Kidney (tissue), 14 donors: ENCODE results near the gene ABHD17A. TPM values are rescaled to one million over a fixed set of nuclear protein-coding genes. Genes with fewer than 3 reads are reported as not detected.

Experiments
- DNase-seq, 5 donors: peaks; one replicate each; pipeline ENCODE4 v3.0.0-alpha.2; 2013 to 2020
- FAIRE-seq: peaks from 2 replicates; lab custom pipeline; 2012; peaks lifted over from hg19 to GRCh38; lab: Jason Lieb, UNC
- H3K27ac ChIP-seq, 2 donors: one replicate each; pipeline ENCODE4 v1.7.0; 2013; ENCODE audit warnings: low read depth in 2 of 2, low read length in 2 of 2, inconsistent platforms in 1 of 2
- H3K27me3 ChIP-seq: one replicate; pipeline ENCODE4 v1.7.1; 2013; ENCODE audit warnings: low read length, inconsistent platforms; ENCODE audit not compliant: control insufficient read depth, insufficient read depth
- H3K36me3 ChIP-seq, 3 donors: one replicate each; pipeline versions ENCODE4 v1.7.0 to v1.7.1; 2013; ENCODE audit warnings: low read length in 3 of 3, control low read depth in 1 of 3, inconsistent platforms in 1 of 3; ENCODE audit not compliant: insufficient read depth in 3 of 3, control insufficient read depth in 2 of 3
- H3K4me1 ChIP-seq, 3 donors: one replicate each; pipeline versions ENCODE4 v1.7.0 to v1.7.1; 2013; ENCODE audit warnings: low read length in 3 of 3, inconsistent platforms in 1 of 3, low read depth in 1 of 3; ENCODE audit not compliant: control insufficient read depth in 2 of 3, insufficient read depth in 2 of 3
- H3K4me3 ChIP-seq, 3 donors: one replicate each; pipeline versions ENCODE4 v1.7.0 to v1.8.1; 2013; ENCODE audit warnings: low read length in 3 of 3, control low read depth in 1 of 3, inconsistent platforms in 1 of 3
- H3K9ac ChIP-seq, 3 donors: one replicate each; pipeline versions ENCODE4 v1.7.0 to v1.7.1; 2013; ENCODE audit warnings: low read length in 3 of 3, control low read depth in 1 of 3, inconsistent platforms in 1 of 3
- H3K9me3 ChIP-seq, 3 donors: one replicate each; pipeline versions ENCODE4 v1.7.0 to v1.7.1; 2013; ENCODE audit warnings: low read length in 3 of 3, control low read depth in 1 of 3, inconsistent platforms in 1 of 3; ENCODE audit not compliant: control insufficient read depth in 2 of 3, insufficient read depth in 1 of 3
- intact Hi-C: fragments of 100-400 bp; cut with DNase I; formaldehyde crosslinking; loops from one replicate; pipeline ENCODE4 v1.11.1; 2022
- polyA plus RNA-seq: library from polyadenylated mRNA; stranded (reverse); fragments of 350-450 nt; fragmentation: Illumina TruSeq; extraction: RNeasy Lipid Tissue Mini Kit (QIAGEN cat#74804); gene quantifications from one replicate; pipeline ENCODE4 v1.2.3, GENCODE V29; 2014; ENCODE audit warnings: low read depth, low replicate concordance; ENCODE audit not compliant: insufficient read depth
- total RNA-seq: library from RNA; stranded (reverse); fragmentation: NEBNext Ultra II Directional; extraction: Animal tissue kit (Norgen Biotek cat#: 25700); gene quantifications from one replicate; pipeline ENCODE4 v1.2.1, GENCODE V29; 2021
- TF ChIP-seq, protein P1 (sequence below): IDR thresholded peaks from 3 replicates; pipeline ENCODE4 v1.5.1; 2012; ENCODE audit warnings: mild to moderate bottlenecking, moderate library complexity, borderline replicate concordance; ENCODE audit not compliant: insufficient read depth; ENCODE audit errors: extremely low read depth
- donor health status: control.
- donor health status: control.
- donor health status: control.
- donor health status: control.
- donor health status: control.
- donor health status: DM: yes; HTN: yes; CAD: no.
- donor health status: Normal renal cell carcinoma (clear cell type).

Gene ABHD17A
- total and polyA plus RNA-seq, 2 donors from 2014 or later = 63.8 to 65.1 TPM

DNA sequence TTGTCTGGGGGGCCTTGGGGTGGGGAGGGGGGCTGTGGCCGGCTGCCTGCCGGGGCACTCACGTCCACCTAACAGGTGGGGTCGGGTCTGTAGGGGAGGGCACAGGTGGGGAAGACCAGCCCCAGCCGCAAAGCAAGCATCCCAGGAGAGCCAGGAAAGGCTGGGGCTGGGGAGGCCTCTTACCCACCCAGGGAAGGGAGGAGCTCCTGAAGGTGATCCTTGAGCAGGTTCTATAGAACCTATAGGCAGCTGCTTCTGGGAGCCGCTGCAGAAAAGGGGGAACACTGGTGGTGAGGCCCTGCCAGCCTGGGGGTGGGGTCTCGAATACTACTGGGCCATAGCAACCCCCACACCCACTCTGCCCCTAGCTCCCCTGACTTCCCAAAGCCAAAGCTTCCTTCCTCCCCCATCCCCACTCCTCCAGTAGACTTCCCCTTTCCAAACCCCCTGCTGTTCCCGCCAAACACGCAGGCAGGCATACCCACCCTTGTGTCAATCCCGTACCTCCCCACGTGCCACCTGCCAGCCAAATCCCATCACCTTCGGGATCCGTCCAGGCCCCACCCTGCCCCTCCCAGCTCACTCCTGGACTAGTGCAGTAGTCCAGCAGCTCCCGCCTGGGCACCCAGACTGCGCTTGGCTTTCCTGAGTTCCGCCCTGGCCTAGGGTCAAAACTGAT, 27.5 kb downstream of the ABHD17A start:
- DNase-seq (peak in 2 of 5 donors; percentile 10 to 80), FAIRE-seq (no peak)
- TF ChIP-seq, protein P1, sequence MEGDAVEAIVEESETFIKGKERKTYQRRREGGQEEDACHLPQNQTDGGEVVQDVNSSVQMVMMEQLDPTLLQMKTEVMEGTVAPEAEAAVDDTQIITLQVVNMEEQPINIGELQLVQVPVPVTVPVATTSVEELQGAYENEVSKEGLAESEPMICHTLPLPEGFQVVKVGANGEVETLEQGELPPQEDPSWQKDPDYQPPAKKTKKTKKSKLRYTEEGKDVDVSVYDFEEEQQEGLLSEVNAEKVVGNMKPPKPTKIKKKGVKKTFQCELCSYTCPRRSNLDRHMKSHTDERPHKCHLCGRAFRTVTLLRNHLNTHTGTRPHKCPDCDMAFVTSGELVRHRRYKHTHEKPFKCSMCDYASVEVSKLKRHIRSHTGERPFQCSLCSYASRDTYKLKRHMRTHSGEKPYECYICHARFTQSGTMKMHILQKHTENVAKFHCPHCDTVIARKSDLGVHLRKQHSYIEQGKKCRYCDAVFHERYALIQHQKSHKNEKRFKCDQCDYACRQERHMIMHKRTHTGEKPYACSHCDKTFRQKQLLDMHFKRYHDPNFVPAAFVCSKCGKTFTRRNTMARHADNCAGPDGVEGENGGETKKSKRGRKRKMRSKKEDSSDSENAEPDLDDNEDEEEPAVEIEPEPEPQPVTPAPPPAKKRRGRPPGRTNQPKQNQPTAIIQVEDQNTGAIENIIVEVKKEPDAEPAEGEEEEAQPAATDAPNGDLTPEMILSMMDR = no peak
- Histone ChIP-seq H3K27ac (peak overlapping the region; percentile 75 to 83), H3K9me3 (no peaks in the 10 kb centered on the region), H3K27me3 (no peaks in the 10 kb centered on the region), H3K4me3 (peak overlapping the region in 1 of 3 donors; percentile 44), H3K4me1 (peaks cover 0 to 41% (median 16%) of the 10 kb centered on the region in 3 donors), H3K9ac (peak overlapping the region in 1 of 3 donors; percentile 46), H3K36me3 (no peaks in the 10 kb centered on the region)
- intact Hi-C loops = no loop called here

GRCh38 chr19:1856698-1857603, 28.3 kb downstream of the ABHD17A start:
- Histone ChIP-seq H3K36me3 (no peaks in the 10 kb centered on the region), H3K27me3 (no peaks in the 10 kb centered on the region), H3K27ac (peak overlapping the region; percentile 75 to 83), H3K9me3 (no peaks in the 10 kb centered on the region), H3K4me1 (peaks cover 0 to 41% (median 16%) of the 10 kb centered on the region in 3 donors), H3K4me3 (peak overlapping the region in 2 of 3 donors; percentile 38 to 44), H3K9ac (peak overlapping the region in 1 of 3 donors; percentile 46)
- FAIRE-seq = no peak
- DNase-seq = peak; percentile 58 to 95 (median 77)
- intact Hi-C loops = no loop called here
- TF ChIP-seq, protein P1 = no peak

DNA sequence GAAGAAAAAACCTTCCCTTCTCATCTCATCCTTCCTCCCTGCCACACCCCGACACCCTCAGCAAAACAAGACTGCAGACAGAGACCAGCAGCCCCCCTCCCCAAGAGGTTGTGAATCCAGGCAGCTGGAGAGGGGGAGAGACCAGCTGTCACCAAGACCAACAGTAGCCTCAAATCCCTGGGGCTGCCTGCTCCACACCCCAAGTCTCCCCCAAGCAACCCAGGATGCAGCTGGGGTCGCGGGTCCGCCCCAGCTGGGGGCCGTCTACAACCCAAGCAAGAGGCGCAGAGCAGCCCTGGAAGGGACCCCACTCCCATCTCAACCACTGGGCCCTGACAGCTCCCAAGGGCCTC, 29.0 kb downstream of the ABHD17A start:
- Histone ChIP-seq H3K27me3 (no peaks in the 10 kb centered on the region), H3K27ac (peak overlapping the region; percentile 55 to 87), H3K36me3 (no peaks in the 10 kb centered on the region), H3K4me1 (peaks cover 0 to 36% (median 16%) of the 10 kb centered on the region in 3 donors), H3K9me3 (no peaks in the 10 kb centered on the region), H3K4me3 (no peak overlapping the region), H3K9ac (peak overlapping the region in 1 of 3 donors; percentile 7)
- DNase-seq (peak in 2 of 5 donors; percentile 59 to 73), FAIRE-seq (no peak)
- intact Hi-C loops = no loop called here
- TF ChIP-seq, protein P1 = no peak
